ENCODE data around the gene PDCL2.
"Not testable (repeated sequence)": the region's sequence is repeated elsewhere in the genome, so short reads cannot be mapped to it uniquely, and the experiment has no call there.

Gene PDCL2

GRCh38 chr4:55608591-55608990, 16.5 kb upstream of the PDCL2 start:
- no peaks in the 10 kb centered on the region for H3K36me3 ChIP-seq
- no peak overlapping the region for H3K4me3 ChIP-seq (ENCODE audit: low read depth, low read length)
- TF ChIP-seq CTCF (IDR thresholded peaks at IDR 0.05; ENCODE audit: low read depth, low read length), result no peak
- H3K9me3 ChIP-seq, result no peaks in the 10 kb centered on the region
- H3K4me1 ChIP-seq, result no peaks in the 10 kb centered on the region
- DNase-seq, result no peak
- no peaks in the 10 kb centered on the region for H3K27me3 ChIP-seq

GRCh38 chr4:55604996-55605395, 13.0 kb upstream of the PDCL2 start:
- no peak overlapping the region for H3K4me3 ChIP-seq (ENCODE audit: low read depth, low read length)
- TF ChIP-seq CTCF (IDR thresholded peaks at IDR 0.05; ENCODE audit: low read depth, low read length), result no peak
- no peak for DNase-seq
- H3K9me3 ChIP-seq, result no peaks in the 10 kb centered on the region
- H3K27me3 ChIP-seq, result peaks cover under 1% of the 10 kb centered on the region; the same call in 1 of the 2 replicates
- no peaks in the 10 kb centered on the region for H3K36me3 ChIP-seq
- H3K4me1 ChIP-seq, result no peaks in the 10 kb centered on the region

- Histone ChIP-seq H3K4me3 (ENCODE audit: low read depth, low read length) (no peak overlapping the region), H3K4me1 (no peaks in the 10 kb centered on the region), H3K27me3 (peaks cover 4% of the 10 kb centered on the region), H3K36me3 (no peaks in the 10 kb centered on the region), H3K9me3 (no peaks in the 10 kb centered on the region)
- TF ChIP-seq CTCF (IDR thresholded peaks at IDR 0.05; ENCODE audit: low read depth, low read length), result no peak
- no peak for DNase-seq
Observed at GRCh38 chr4:55600640-55601039, 8.6 kb upstream of the PDCL2 start.

- Histone ChIP-seq H3K36me3 (no peaks in the 10 kb centered on the region), H3K27me3 (peaks cover 4% of the 10 kb centered on the region), H3K4me3 (ENCODE audit: low read depth, low read length) (no peak overlapping the region), H3K9me3 (no peaks in the 10 kb centered on the region), H3K4me1 (no peaks in the 10 kb centered on the region)
- TF ChIP-seq CTCF (IDR thresholded peaks at IDR 0.05; ENCODE audit: low read depth, low read length), result no peak
- no peak for DNase-seq
Observed at GRCh38 chr4:55598641-55599040, 6.6 kb upstream of the PDCL2 start.

GRCh38 chr4:55588160-55588559, 3.9 kb downstream of the PDCL2 start:
- H3K36me3 ChIP-seq, result no peaks in the 10 kb centered on the region
- H3K9me3 ChIP-seq, result no peaks in the 10 kb centered on the region
- no peak overlapping the region for H3K4me3 ChIP-seq (ENCODE audit: low read depth, low read length)
- H3K4me1 ChIP-seq, result no peaks in the 10 kb centered on the region
- DNase-seq, result no peak
- no peaks in the 10 kb centered on the region for H3K27me3 ChIP-seq
- no peak for TF ChIP-seq CTCF (IDR thresholded peaks at IDR 0.05; ENCODE audit: low read depth, low read length)

- not testable (repeated sequence) for H3K4me1 ChIP-seq; H3K4me3 ChIP-seq (ENCODE audit: low read depth, low read length); H3K27me3 ChIP-seq; H3K9me3 ChIP-seq; H3K36me3 ChIP-seq; DNase-seq
Observed at GRCh38 chr4:55582773-55583172, 9.3 kb downstream of the PDCL2 start.
